GM23338 (cell line): Measurements from ENCODE around the gene PNPLA7. TPM values are rescaled to one million over a fixed set of nuclear protein-coding genes. Genes with fewer than 3 reads are reported as not detected.
"Not testable (repeated sequence)": the region's sequence is repeated elsewhere in the genome, so short reads cannot be mapped to it uniquely, and the experiment has no call there.

Experiments used
- ATAC-seq: fragments of 200-7000 bp; cut with Tn5 transposase; 3 replicates; pipeline ENCODE4 v1.9.1; 2020
- DNase-seq: peaks from one replicate; pipeline ENCODE4 v3.0.0-alpha.2; 2015; ENCODE audit warnings: low spot score
- H2AFZ ChIP-seq: fragments of 200-600 bp; sonication (generic); 2 replicates; pipeline ENCODE4 v1.8.0; 2016; ENCODE audit warnings: antibody characterized with exemption, mild to moderate bottlenecking, moderate library complexity
- H3F3A ChIP-seq: fragments of 200-600 bp; sonication (generic); replicated peaks from 2 replicates; pipeline ENCODE4 v1.8.0; 2017; ENCODE audit warnings: antibody characterized with exemption, mixed run types, low read depth
- H3K27ac ChIP-seq: fragments of 200-600 bp; sonication (generic); 2 replicates; pipeline ENCODE4 v1.6.1; 2016; ENCODE audit warnings: low read depth
- H3K27me3 ChIP-seq: fragments of 200-600 bp; sonication (generic); 2 replicates; pipeline ENCODE4 v1.8.0; 2016; ENCODE audit warnings: mild to moderate bottlenecking, mixed run types, moderate library complexity; ENCODE audit not compliant: insufficient read depth
- H3K36me3 ChIP-seq: fragments of 200-600 bp; sonication (generic); 2 replicates; pipeline ENCODE4 v1.8.0; 2016; ENCODE audit warnings: mild to moderate bottlenecking; ENCODE audit not compliant: insufficient read depth
- H3K4me1 ChIP-seq: fragments of 200-600 bp; sonication (generic); 2 replicates; pipeline ENCODE4 v1.8.0; 2016; ENCODE audit warnings: mild to moderate bottlenecking, moderate library complexity; ENCODE audit not compliant: insufficient read depth
- H3K4me2 ChIP-seq: fragments of 200-600 bp; sonication (generic); 2 replicates; pipeline ENCODE4 v1.7.1; 2017; ENCODE audit warnings: mixed run types
- H3K4me3 ChIP-seq: fragments of 200-600 bp; sonication (generic); 2 replicates; pipeline ENCODE4 v1.6.1; 2016; ENCODE audit warnings: mixed run types
- H3K79me2 ChIP-seq: fragments of 200-600 bp; sonication (generic); replicated peaks from 2 replicates; pipeline ENCODE4 v1.8.0; 2017; ENCODE audit warnings: mild to moderate bottlenecking; ENCODE audit not compliant: insufficient read depth
- H3K9me2 ChIP-seq: fragments of 200-600 bp; sonication (generic); 2 replicates; pipeline ENCODE4 v1.8.0; 2017; ENCODE audit not compliant: insufficient read depth
- H4K20me1 ChIP-seq: fragments of 200-600 bp; sonication (generic); replicated peaks from 2 replicates; pipeline ENCODE4 v1.8.0; 2017; ENCODE audit warnings: mild to moderate bottlenecking; ENCODE audit not compliant: insufficient read depth
- H3K27ac Mint-ChIP-seq: 2 replicates; pipeline ENCODE4 v1.8.0; 2020; ENCODE audit warnings: inconsistent platforms, mild to moderate bottlenecking, moderate library complexity, mixed read lengths
- H3K27me3 Mint-ChIP-seq: 3 replicates; pipeline ENCODE4 v1.8.0; 2022; ENCODE audit warnings: low read depth, mild to moderate bottlenecking, moderate library complexity, mixed read lengths, inconsistent platforms; ENCODE audit not compliant: insufficient read depth, poor library complexity
- H3K36me3 Mint-ChIP-seq: 3 replicates; pipeline ENCODE4 v1.8.0; 2021; ENCODE audit warnings: low read depth, mild to moderate bottlenecking, inconsistent platforms, moderate library complexity, mixed read lengths
- H3K4me1 Mint-ChIP-seq: 3 replicates; pipeline ENCODE4 v1.8.0; 2020; ENCODE audit warnings: mild to moderate bottlenecking, inconsistent platforms, mixed read lengths
- H3K4me3 Mint-ChIP-seq: 3 replicates; pipeline ENCODE4 v1.8.0; 2021; ENCODE audit warnings: moderate library complexity, mild to moderate bottlenecking, inconsistent platforms, mixed read lengths
- H3K9me3 Mint-ChIP-seq: 3 replicates; pipeline ENCODE4 v1.8.0; 2020; ENCODE audit warnings: moderate library complexity, mild to moderate bottlenecking, inconsistent platforms, mixed read lengths
- CREB1 ChIP-seq: fragments of 250-450 bp; sonication (Bioruptor Pico); IDR thresholded peaks from 2 replicates; pipeline ENCODE4 v1.5.0; 2020; ENCODE audit warnings: low read depth, mild to moderate bottlenecking, moderate library complexity
- CTCF ChIP-seq, 2 experiments: fragments of 200-600 bp in 1 of 2; sonication (generic) in 1 of 2; conservative IDR thresholded peaks; 2 replicates each; pipeline versions ENCODE4 v1.5.1 to v1.6.1; 2016 to 2017; ENCODE audit warnings: antibody characterized with exemption in 2 of 2, low read depth in 2 of 2, mild to moderate bottlenecking in 2 of 2, moderate library complexity in 1 of 2
- EZH2phosphoT487 ChIP-seq: fragments of 200-600 bp; sonication (generic); IDR thresholded peaks from one replicate; pipeline ENCODE4 v1.8.1; 2018; ENCODE audit warnings: antibody characterized with exemption; ENCODE audit not compliant: unreplicated experiment
- JUNB ChIP-seq: IDR thresholded peaks from one replicate; pipeline ENCODE4 v1.6.1; 2016; ENCODE audit warnings: antibody characterized with exemption; ENCODE audit not compliant: unreplicated experiment
- NANOG ChIP-seq: IDR thresholded peaks from 2 replicates; pipeline ENCODE4 v1.6.1; 2016; ENCODE audit warnings: antibody characterized with exemption, borderline replicate concordance
- POLR2AphosphoS5 ChIP-seq: IDR thresholded peaks from 2 replicates; pipeline ENCODE4 v1.6.1; 2016; ENCODE audit warnings: antibody characterized with exemption, low read depth
- STAT1 ChIP-seq: IDR thresholded peaks from one replicate; pipeline ENCODE4 v1.6.1; 2016; ENCODE audit warnings: antibody characterized with exemption; ENCODE audit not compliant: unreplicated experiment
- ZNF331 ChIP-seq: fragments of 250-450 bp; sonication (Bioruptor Pico); IDR thresholded peaks from 2 replicates; pipeline ENCODE4 v1.5.0; 2020; ENCODE audit warnings: low read depth, mild to moderate bottlenecking, moderate library complexity
- polyA plus RNA-seq: library from polyadenylated mRNA; unstranded; fragments of >200 nt; fragmentation: Nextera tagmentation; extraction: Ambion mirVana; gene quantifications from 2 replicates; pipeline ENCODE4 v1.2.1, GENCODE V29; 2016
- total RNA-seq: library from RNA; depleted of rRNA; stranded (reverse); fragments of >200 nt; shearing (Covaris generic); gene quantifications from 2 replicates; pipeline ENCODE4 v1.2.3, GENCODE V29; 2014
- TF ChIP-seq, protein P1 (sequence below): IDR thresholded peaks from one replicate; pipeline ENCODE4 v1.6.1; 2018; ENCODE audit warnings: antibody characterized with exemption; ENCODE audit not compliant: unreplicated experiment

The PNPLA7 gene
- total and polyA plus RNA-seq, 2 experiments from 2014 or later = 0.45 to 0.80 TPM

- TF ChIP-seq POLR2AphosphoS5 (no peak), NANOG (no peak), ZNF331 (CRISPR knock-in tag) (no peak), STAT1 (no peak), CTCF (conservative IDR thresholded peaks at IDR 0.05; ENCODE audit: low read depth in 2 of 2) (no peak), CREB1 (CRISPR knock-in tag) (no peak), EZH2phosphoT487 (no peak), JUNB (no peak)
- TF ChIP-seq, protein P1, sequence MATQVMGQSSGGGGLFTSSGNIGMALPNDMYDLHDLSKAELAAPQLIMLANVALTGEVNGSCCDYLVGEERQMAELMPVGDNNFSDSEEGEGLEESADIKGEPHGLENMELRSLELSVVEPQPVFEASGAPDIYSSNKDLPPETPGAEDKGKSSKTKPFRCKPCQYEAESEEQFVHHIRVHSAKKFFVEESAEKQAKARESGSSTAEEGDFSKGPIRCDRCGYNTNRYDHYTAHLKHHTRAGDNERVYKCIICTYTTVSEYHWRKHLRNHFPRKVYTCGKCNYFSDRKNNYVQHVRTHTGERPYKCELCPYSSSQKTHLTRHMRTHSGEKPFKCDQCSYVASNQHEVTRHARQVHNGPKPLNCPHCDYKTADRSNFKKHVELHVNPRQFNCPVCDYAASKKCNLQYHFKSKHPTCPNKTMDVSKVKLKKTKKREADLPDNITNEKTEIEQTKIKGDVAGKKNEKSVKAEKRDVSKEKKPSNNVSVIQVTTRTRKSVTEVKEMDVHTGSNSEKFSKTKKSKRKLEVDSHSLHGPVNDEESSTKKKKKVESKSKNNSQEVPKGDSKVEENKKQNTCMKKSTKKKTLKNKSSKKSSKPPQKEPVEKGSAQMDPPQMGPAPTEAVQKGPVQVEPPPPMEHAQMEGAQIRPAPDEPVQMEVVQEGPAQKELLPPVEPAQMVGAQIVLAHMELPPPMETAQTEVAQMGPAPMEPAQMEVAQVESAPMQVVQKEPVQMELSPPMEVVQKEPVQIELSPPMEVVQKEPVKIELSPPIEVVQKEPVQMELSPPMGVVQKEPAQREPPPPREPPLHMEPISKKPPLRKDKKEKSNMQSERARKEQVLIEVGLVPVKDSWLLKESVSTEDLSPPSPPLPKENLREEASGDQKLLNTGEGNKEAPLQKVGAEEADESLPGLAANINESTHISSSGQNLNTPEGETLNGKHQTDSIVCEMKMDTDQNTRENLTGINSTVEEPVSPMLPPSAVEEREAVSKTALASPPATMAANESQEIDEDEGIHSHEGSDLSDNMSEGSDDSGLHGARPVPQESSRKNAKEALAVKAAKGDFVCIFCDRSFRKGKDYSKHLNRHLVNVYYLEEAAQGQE = no peak
- no peaks in the 10 kb centered on the region for H3K79me2 ChIP-seq
- no peaks in the 10 kb centered on the region for H3K9me2 ChIP-seq
- ATAC-seq (no peak), DNase-seq (no peak)
- H3K27me3 Mint-ChIP-seq = peaks cover 9% of the 10 kb centered on the region
- H3K4me2 ChIP-seq = no peak overlapping the region
- no peaks in the 10 kb centered on the region for H3K4me1 ChIP-seq
- H3K4me3 Mint-ChIP-seq = no peak overlapping the region
- 0 out of 2 replicates have a peak, but pooled peaks cover 5% of the 10 kb centered on the region for H3F3A ChIP-seq
- no peak overlapping the region for H3K27ac Mint-ChIP-seq
- H3K27me3 ChIP-seq = no peaks in the 10 kb centered on the region
- no peaks in the 10 kb centered on the region for H3K36me3 ChIP-seq
- H2AFZ ChIP-seq = no peak overlapping the region
- H3K36me3 Mint-ChIP-seq = peaks cover 8% of the 10 kb centered on the region; the same call in 2 of the 3 replicates
- H3K27ac ChIP-seq = no peak overlapping the region
- H3K4me1 Mint-ChIP-seq = no peaks in the 10 kb centered on the region; the same call in 2 of the 3 replicates
- no peaks in the 10 kb centered on the region for H4K20me1 ChIP-seq
- H3K4me3 ChIP-seq = no peak overlapping the region
- H3K9me3 Mint-ChIP-seq = peaks cover 17% of the 10 kb centered on the region
Observed at GRCh38 chr9:137538058-137538457, 12.1 kb downstream of the PNPLA7 start.

DNA sequence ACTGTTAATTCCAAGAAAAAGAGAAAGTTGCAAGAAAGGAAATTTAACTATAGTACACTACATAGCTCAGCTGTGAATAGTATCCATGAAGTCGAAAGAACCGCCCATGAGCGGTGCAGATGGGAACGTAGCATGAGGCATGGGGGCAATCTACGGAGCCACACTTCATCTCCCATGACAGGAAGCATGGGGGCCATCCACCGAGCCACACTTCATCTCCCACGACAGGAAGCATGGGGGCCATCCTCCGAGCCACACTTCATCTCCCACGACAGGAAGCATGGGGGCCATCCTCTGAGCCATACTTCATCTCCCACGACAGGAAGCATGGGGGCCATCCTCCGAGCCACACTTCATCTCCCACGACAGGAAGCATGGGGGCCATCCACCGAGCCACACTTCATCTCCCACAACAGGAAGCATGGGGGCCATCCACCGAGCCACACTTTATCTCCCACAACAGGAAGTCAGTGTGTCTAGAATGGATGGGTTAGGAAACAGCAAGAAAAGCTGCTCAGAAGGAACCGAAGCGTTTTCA is 13.5 kb downstream of the PNPLA7 start:
- not testable (repeated sequence) for H3F3A ChIP-seq, H2AFZ ChIP-seq, H3K36me3 ChIP-seq, H3K4me2 ChIP-seq, H3K4me1 ChIP-seq, H3K27ac ChIP-seq, H3K4me3 ChIP-seq, H3K27me3 Mint-ChIP-seq, H3K4me1 Mint-ChIP-seq, H4K20me1 ChIP-seq, H3K79me2 ChIP-seq, H3K4me3 Mint-ChIP-seq, ATAC-seq, H3K9me2 ChIP-seq, H3K27me3 ChIP-seq, DNase-seq, H3K36me3 Mint-ChIP-seq, H3K27ac Mint-ChIP-seq
- peaks cover 22% of the 10 kb centered on the region for H3K9me3 Mint-ChIP-seq
